HEK293 (cell line): ENCODE results near the gene PPP1R9B.

Experiments
- CTCF ChIA-PET: fragments of 350-600 bp; formaldehyde crosslinking; extraction: SDS; loops from one replicate; lab custom pipeline; 2021; ENCODE audit warnings: antibody characterized with exemption; lab: Yijun Ruan, JAX
- POLR2A ChIA-PET: fragments of 300-600 bp; formaldehyde crosslinking; extraction: SDS; loops from one replicate; lab custom pipeline; 2020; ENCODE audit warnings: antibody characterized with exemption, inconsistent platforms; lab: Yijun Ruan, JAX
- H3K27ac ChIP-seq: fragments of 200-500 bp; sonication (Bioruptor generic); 2 replicates; pipeline ENCODE4 v1.5.1; 2014; ENCODE audit warnings: low read depth, low read length, control low read depth, inconsistent platforms; ENCODE audit errors: extremely low read depth
- H3K36me3 ChIP-seq, 2 experiments: fragments of 200-500 bp in 1 of 2; sonication (Bioruptor generic) in 1 of 2; 1 replicate in 1 of 2; 2 replicates in 1 of 2; pipeline ENCODE4 v1.5.1; 2014 to 2017; ENCODE audit warnings: inconsistent platforms in 2 of 2, low read length in 2 of 2; ENCODE audit not compliant: control insufficient read depth in 2 of 2, insufficient read depth in 1 of 2
- H3K4me1 ChIP-seq: fragments of 200-500 bp; sonication (Bioruptor generic); 2 replicates; pipeline ENCODE4 v1.5.1; 2014; ENCODE audit warnings: mild to moderate bottlenecking, low read length, inconsistent platforms; ENCODE audit not compliant: control insufficient read depth, insufficient read depth
- H3K4me3 ChIP-seq: 2 replicates; pipeline ENCODE4 v1.5.1; 2011; ENCODE audit warnings: low read depth, mild to moderate bottlenecking, control low read depth, low read length, moderate library complexity
- H3K9me3 ChIP-seq: fragments of 200-500 bp; sonication (Bioruptor generic); 2 replicates; pipeline ENCODE4 v1.5.1; 2014; ENCODE audit warnings: low read depth, low read length, inconsistent platforms; ENCODE audit not compliant: control insufficient read depth, insufficient read depth
- HOXA7 ChIP-seq: sonication (generic); formaldehyde crosslinking; IDR thresholded peaks from 2 replicates; pipeline ENCODE4 v1.8.1; 2022; ENCODE audit warnings: missing genetic modification reagents, borderline replicate concordance
- KLF16 ChIP-seq: fragments of 450-650 bp; formaldehyde crosslinking; IDR thresholded peaks from 2 replicates; pipeline ENCODE4 v1.5.1; 2017; ENCODE audit warnings: missing biosample characterization, missing genetic modification characterization
- YY1 ChIP-seq: fragments of 450-650 bp; formaldehyde crosslinking; IDR thresholded peaks from 2 replicates; pipeline ENCODE4 v1.5.1; 2018; ENCODE audit warnings: missing biosample characterization, missing genetic modification characterization
- ZNF10 ChIP-seq: fragments of 450-650 bp; formaldehyde crosslinking; IDR thresholded peaks from 2 replicates; pipeline ENCODE4 v1.5.1; 2017; ENCODE audit warnings: missing biosample characterization, missing genetic modification characterization
- ZNF354C ChIP-seq: fragments of 450-650 bp; formaldehyde crosslinking; IDR thresholded peaks from 2 replicates; pipeline ENCODE4 v1.5.1; 2016; ENCODE audit warnings: missing biosample characterization, missing genetic modification characterization, low read depth, borderline replicate concordance
- ZNF37A ChIP-seq: fragments of 450-650 bp; IDR thresholded peaks from 2 replicates; pipeline ENCODE4 v1.5.1; 2018; ENCODE audit warnings: missing biosample characterization, missing genetic modification characterization
- ZNF404 ChIP-seq: fragments of 450-650 bp; formaldehyde crosslinking; IDR thresholded peaks from 2 replicates; pipeline ENCODE4 v1.5.1; 2017; ENCODE audit warnings: missing biosample characterization, missing genetic modification characterization
- ZNF530 ChIP-seq: fragments of 450-650 bp; formaldehyde crosslinking; IDR thresholded peaks from 2 replicates; pipeline ENCODE4 v1.5.1; 2016; ENCODE audit warnings: low read depth, missing biosample characterization, missing genetic modification characterization
- ZNF561 ChIP-seq: fragments of 450-650 bp; IDR thresholded peaks from 2 replicates; pipeline ENCODE4 v1.5.1; 2018; ENCODE audit warnings: missing biosample characterization, missing genetic modification characterization, borderline replicate concordance
- ZNF624 ChIP-seq: fragments of 450-650 bp; formaldehyde crosslinking; IDR thresholded peaks from 2 replicates; pipeline ENCODE4 v1.5.1; 2017; ENCODE audit warnings: missing biosample characterization, missing genetic modification characterization
- ZNF776 ChIP-seq: fragments of 450-650 bp; formaldehyde crosslinking; IDR thresholded peaks from 2 replicates; pipeline ENCODE4 v1.5.0; 2017; ENCODE audit warnings: missing biosample characterization, missing genetic modification characterization, borderline replicate concordance
- ZNF843 ChIP-seq: fragments of 450-650 bp; formaldehyde crosslinking; IDR thresholded peaks from 2 replicates; pipeline ENCODE4 v1.5.1; 2016; ENCODE audit warnings: missing biosample characterization, missing genetic modification characterization
- TF ChIP-seq, protein P1 (sequence below): fragments of 450-650 bp; formaldehyde crosslinking; IDR thresholded peaks from 2 replicates; pipeline ENCODE4 v1.5.1; 2016; ENCODE audit warnings: missing biosample characterization, missing genetic modification characterization
- TF ChIP-seq, protein P2 (sequence below): fragments of 450-650 bp; IDR thresholded peaks from 2 replicates; pipeline ENCODE4 v1.5.1; 2018; ENCODE audit warnings: missing biosample characterization, missing genetic modification characterization
- TF ChIP-seq, protein P3 (sequence below): fragments of 450-650 bp; formaldehyde crosslinking; IDR thresholded peaks from 2 replicates; pipeline ENCODE4 v1.5.1; 2016; ENCODE audit warnings: missing biosample characterization, missing genetic modification characterization
- TF ChIP-seq, protein P4 (sequence below): fragments of 450-650 bp; formaldehyde crosslinking; IDR thresholded peaks from 2 replicates; pipeline ENCODE4 v1.5.1; 2016; ENCODE audit warnings: missing biosample characterization, missing genetic modification characterization
- TF ChIP-seq, protein P5 (sequence below): fragments of 450-650 bp; formaldehyde crosslinking; IDR thresholded peaks from 2 replicates; pipeline ENCODE4 v1.5.1; 2016; ENCODE audit warnings: missing biosample characterization, missing genetic modification characterization

PPP1R9B gene

DNA sequence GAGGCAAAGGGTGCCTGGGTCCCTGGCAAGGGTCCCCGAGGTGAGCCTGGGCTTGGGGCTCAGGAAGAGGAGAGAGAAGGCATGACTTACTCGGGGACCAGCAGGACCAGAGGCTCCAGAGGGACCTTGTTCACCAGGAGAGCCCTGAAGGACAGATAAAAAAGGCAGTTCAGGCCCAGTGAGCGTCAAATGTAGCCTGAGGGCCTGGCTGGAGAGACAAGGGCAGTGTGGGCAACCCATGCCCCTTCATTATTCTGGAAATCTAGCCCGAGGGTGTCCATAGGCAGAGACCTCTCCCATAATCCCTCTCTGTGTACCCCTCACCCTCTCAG lies 36.9 kb upstream of the PPP1R9B start:
- Histone ChIP-seq H3K27ac (no peak overlapping the region), H3K4me1 (no peaks in the 10 kb centered on the region), H3K4me3 (no peak overlapping the region), H3K9me3 (no peaks in the 10 kb centered on the region), H3K36me3 (peaks cover 0 to 67% of the 10 kb centered on the region in 2 experiments; a peak in 1 of 3 replicates)
- ChIA-PET CTCF (interaction anchor here (0.8 to 1.4 kb wide), 3 partner anchors 9 to 85 kb away, joined by 3 to 8 read pairs (median 4); no protein-coding TSS in a partner anchor), POLR2A (interaction anchor here (2.1 kb wide), 1 partner anchor 9 kb away, joined by 12 read pairs; no protein-coding TSS in a partner anchor)
- TF ChIP-seq HOXA7 (CRISPR knock-in tag) (no peak), KLF16 (tag by site-specific recombination) (no peak), YY1 (tag by site-specific recombination) (no peak), ZNF37A (tag by site-specific recombination) (no peak), ZNF354C (no peak), ZNF530 (tag by site-specific recombination) (no peak), ZNF624 (no peak), ZNF10 (tag by site-specific recombination) (no peak), ZNF404 (no peak), ZNF776 (tag by site-specific recombination) (no peak), ZNF561 (no peak), ZNF843 (tag by site-specific recombination) (no peak)
- TF ChIP-seq, protein P1, sequence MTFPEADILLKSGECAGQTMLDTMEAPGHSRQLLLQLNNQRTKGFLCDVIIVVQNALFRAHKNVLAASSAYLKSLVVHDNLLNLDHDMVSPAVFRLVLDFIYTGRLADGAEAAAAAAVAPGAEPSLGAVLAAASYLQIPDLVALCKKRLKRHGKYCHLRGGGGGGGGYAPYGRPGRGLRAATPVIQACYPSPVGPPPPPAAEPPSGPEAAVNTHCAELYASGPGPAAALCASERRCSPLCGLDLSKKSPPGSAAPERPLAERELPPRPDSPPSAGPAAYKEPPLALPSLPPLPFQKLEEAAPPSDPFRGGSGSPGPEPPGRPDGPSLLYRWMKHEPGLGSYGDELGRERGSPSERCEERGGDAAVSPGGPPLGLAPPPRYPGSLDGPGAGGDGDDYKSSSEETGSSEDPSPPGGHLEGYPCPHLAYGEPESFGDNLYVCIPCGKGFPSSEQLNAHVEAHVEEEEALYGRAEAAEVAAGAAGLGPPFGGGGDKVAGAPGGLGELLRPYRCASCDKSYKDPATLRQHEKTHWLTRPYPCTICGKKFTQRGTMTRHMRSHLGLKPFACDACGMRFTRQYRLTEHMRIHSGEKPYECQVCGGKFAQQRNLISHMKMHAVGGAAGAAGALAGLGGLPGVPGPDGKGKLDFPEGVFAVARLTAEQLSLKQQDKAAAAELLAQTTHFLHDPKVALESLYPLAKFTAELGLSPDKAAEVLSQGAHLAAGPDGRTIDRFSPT (tag by site-specific recombination), result no peak
- TF ChIP-seq, protein P2, sequence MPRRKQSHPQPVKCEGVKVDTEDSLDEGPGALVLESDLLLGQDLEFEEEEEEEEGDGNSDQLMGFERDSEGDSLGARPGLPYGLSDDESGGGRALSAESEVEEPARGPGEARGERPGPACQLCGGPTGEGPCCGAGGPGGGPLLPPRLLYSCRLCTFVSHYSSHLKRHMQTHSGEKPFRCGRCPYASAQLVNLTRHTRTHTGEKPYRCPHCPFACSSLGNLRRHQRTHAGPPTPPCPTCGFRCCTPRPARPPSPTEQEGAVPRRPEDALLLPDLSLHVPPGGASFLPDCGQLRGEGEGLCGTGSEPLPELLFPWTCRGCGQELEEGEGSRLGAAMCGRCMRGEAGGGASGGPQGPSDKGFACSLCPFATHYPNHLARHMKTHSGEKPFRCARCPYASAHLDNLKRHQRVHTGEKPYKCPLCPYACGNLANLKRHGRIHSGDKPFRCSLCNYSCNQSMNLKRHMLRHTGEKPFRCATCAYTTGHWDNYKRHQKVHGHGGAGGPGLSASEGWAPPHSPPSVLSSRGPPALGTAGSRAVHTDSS (tag by site-specific recombination), result no peak
- TF ChIP-seq, protein P3, sequence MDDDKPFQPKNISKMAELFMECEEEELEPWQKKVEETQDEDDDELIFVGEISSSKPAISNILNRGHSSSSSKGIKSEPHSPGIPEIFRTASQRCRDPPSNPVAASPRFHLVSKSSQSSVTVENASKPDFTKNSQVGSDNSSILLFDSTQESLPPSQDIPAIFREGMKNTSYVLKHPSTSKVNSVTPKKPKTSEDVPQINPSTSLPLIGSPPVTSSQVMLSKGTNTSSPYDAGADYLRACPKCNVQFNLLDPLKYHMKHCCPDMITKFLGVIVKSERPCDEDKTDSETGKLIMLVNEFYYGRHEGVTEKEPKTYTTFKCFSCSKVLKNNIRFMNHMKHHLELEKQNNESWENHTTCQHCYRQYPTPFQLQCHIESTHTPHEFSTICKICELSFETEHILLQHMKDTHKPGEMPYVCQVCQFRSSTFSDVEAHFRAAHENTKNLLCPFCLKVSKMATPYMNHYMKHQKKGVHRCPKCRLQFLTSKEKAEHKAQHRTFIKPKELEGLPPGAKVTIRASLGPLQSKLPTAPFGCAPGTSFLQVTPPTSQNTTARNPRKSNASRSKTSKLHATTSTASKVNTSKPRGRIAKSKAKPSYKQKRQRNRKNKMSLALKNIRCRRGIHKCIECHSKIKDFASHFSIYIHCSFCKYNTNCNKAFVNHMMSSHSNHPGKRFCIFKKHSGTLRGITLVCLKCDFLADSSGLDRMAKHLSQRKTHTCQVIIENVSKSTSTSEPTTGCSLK (tag by site-specific recombination), result no peak
- TF ChIP-seq, protein P4, sequence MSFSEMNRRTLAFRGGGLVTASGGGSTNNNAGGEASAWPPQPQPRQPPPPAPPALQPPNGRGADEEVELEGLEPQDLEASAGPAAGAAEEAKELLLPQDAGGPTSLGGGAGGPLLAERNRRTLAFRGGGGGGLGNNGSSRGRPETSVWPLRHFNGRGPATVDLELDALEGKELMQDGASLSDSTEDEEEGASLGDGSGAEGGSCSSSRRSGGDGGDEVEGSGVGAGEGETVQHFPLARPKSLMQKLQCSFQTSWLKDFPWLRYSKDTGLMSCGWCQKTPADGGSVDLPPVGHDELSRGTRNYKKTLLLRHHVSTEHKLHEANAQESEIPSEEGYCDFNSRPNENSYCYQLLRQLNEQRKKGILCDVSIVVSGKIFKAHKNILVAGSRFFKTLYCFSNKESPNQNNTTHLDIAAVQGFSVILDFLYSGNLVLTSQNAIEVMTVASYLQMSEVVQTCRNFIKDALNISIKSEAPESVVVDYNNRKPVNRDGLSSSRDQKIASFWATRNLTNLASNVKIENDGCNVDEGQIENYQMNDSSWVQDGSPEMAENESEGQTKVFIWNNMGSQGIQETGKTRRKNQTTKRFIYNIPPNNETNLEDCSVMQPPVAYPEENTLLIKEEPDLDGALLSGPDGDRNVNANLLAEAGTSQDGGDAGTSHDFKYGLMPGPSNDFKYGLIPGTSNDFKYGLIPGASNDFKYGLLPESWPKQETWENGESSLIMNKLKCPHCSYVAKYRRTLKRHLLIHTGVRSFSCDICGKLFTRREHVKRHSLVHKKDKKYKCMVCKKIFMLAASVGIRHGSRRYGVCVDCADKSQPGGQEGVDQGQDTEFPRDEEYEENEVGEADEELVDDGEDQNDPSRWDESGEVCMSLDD (tag by site-specific recombination), result no peak
- TF ChIP-seq, protein P5, sequence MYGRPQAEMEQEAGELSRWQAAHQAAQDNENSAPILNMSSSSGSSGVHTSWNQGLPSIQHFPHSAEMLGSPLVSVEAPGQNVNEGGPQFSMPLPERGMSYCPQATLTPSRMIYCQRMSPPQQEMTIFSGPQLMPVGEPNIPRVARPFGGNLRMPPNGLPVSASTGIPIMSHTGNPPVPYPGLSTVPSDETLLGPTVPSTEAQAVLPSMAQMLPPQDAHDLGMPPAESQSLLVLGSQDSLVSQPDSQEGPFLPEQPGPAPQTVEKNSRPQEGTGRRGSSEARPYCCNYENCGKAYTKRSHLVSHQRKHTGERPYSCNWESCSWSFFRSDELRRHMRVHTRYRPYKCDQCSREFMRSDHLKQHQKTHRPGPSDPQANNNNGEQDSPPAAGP, result no peak
